GM20431 (cell line): ENCODE data around the gene PCBD1.
"Not testable (repeated sequence)": the region's sequence is repeated elsewhere in the genome, so short reads cannot be mapped to it uniquely, and the experiment has no call there.

Experiments used
- in situ Hi-C: fragments of 300-500 bp; cut with MseI, MboI; formaldehyde crosslinking; loops from one replicate; pipeline ENCODE4 v1.15.0; 2020; ENCODE audit warnings: low sequenced_read_pairs; ENCODE audit not compliant: unreplicated experiment

The PCBD1 gene

DNA sequence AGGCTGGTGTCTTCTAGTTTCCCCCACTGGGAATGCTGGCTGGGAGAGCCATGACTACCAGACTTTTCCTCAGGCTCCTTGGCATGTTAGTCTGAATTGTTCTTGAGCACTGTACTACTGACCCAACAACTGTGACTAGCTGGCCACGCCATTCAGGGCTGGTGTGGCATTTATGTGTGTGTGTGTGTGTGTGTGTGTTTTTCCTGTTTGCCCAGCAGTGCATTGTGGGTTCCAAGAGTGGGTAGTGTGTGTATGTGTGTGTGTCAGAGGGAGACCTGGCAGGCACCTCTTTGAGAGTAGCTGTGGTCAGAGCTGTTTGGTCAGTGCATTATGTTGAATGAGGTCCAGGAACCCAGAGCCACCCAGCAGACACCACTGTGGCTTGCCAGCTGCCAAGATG, 9.2 kb downstream of the PCBD1 start:
- in situ Hi-C loops, result loop anchor here (10.0 kb wide), 1 partner anchor 64 kb away; the partner anchor contains the start of gene SGPL1

DNA sequence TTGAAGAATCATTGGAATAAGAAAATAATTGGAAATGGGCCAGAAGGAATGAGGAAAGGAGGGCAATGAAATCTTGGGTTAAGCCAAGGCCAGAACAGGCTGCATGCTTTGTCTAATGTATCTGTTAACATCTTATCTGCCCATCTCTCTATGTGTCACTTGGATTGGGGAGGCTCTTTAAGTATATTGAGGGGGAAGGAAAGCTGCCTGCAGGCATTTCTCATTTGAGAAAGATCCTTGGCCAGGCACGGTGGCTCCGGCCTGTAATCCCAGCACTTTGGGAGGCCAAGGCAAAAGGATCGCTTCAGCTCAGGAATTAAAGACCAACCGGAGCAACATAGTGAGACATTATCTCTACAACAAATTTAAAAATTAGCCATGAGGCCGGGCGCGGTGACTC, 14.3 kb downstream of the PCBD1 start:
- in situ Hi-C loops, result loop anchor here (10.0 kb wide), 1 partner anchor 59 kb away; the partner anchor contains the start of gene SGPL1

DNA sequence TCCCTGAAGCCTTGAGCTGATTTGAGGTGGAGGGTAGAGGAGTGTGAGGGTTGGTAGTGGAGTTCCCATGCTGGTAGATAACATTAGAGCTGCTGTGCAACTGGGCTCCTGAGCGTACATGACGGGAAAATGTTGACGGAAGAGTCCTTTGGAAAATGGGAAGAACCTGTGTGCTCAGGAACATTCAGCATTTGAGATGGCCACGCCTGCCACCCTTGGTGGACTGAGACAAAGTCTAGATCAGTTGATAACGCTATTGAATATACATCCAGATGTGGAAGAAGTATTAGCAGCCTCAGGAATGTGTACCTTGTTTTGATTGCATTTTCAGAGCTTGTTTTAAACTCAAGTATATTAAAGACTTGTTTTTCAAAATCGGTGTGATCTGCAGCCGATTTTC, 16.1 kb downstream of the PCBD1 start:
- in situ Hi-C loops, result loop anchor here (10.0 kb wide), 1 partner anchor 57 kb away; the partner anchor contains the start of gene SGPL1

DNA sequence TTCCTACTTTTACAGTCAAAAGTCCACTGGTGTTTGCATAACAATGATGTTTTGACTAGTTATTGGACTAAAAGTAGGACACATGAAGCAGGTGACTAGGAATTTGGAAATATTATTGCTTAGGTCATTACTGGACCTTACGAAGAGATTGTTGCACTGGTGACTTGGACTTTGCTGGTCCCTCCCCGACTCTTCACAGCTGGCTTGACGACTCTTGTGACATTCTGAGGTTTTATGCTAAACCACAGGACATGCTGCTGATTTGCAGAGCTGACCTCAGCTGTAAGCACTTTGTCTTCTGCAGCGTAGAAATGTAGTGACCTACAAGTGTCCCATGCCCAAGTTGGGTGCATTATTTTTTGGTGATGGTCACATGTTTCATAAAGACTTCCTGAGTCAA, 21.9 kb downstream of the PCBD1 start:
- in situ Hi-C loops, result no loop called here

- in situ Hi-C loops, result no loop called here
Measured at GRCh38 chr10:70864935-70865334, 23.4 kb downstream of the PCBD1 start.

DNA sequence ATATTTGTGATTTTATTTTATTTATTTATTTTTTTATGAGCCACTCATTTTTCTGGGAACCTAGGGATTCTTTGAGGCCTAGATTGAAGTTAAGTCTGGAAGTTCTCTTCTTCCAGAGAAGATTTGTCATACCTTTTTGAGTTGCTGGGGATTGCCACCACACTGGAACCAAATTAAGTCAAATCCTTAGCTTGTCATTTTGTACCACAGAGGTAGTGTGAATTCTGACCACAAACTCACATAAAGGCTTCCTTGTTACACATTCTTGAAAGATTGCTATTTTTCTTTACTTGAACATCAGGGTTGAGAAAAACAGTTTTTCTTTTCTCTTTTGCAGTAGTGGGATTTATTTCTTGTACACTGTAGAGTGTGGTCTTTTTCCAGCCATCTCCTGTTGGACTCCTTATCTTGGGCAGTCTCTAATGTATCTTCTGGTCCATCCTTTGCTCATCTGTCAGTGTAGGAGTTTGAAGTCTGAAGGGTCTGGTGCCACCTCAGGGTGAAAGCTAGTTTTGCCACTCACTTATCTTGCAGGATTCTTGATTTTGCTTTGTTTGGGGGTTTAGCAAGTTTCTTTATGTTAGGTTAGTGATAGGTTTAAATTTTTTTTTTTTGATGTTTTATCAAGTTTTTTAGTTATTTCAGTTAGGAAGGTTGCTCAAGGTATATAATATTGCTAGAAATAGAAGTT, 24.8 kb downstream of the PCBD1 start:
- in situ Hi-C loops, result no loop called here

GRCh38 chr10:70861495-70862197, 26.7 kb downstream of the PCBD1 start:
- in situ Hi-C loops, result not testable (repeated sequence)

DNA sequence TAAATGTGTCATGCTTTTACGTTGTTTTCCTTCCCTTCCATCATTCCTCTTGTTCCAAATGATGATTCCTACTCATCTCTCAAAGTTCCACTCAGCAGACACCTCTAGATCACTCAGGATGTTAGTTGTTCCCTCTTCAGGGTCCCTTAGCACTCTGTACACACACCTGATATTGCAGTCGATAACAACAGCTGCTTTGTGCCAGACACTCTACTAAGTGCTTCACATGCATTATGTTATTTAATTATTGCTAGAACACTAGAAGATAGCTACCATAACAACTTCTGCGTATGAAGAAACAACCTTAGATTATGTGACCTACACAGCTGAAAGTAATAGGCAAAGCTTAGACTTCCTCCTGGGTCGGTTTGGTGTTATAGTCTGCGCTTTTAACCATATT, 29.6 kb downstream of the PCBD1 start:
- in situ Hi-C loops, result no loop called here

DNA sequence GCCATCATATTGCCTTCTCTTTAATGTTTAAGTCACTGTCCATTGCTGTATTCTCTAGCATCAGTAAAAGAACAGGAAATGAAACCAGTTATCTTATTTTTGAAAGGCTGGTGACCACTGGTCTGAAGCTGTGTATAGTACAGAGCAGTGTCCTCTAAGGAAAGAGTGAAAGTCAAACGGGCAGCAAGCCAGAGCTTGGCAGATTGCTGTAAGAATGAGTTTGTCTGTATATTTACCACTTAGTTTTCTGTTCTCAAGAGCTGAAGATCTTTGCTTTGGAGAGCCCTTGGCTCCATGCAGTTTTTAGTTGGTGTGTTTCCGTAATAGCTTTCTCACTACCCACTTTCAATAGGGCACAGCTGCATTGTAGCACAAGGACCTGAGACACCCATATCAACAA, 31.9 kb downstream of the PCBD1 start:
- in situ Hi-C loops, result no loop called here

DNA sequence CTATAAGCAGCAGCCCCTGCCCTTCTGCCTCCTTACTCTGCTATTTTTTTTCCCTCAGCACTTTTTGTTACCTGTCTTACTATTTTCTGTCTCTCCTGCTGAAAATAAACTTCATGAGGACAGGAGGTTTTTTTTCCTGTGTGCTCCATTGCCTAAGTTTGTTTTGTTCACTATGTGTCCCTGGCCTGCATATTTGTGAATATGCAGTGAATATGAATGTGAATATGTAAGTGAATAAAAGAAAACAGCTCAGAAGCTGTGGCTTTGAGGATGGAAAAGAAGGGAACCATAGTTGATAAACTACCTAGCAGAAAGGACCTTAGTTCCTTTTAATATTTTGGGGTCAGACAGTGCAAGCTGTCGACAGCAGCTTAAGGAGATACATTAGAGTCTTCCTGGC, 34.9 kb downstream of the PCBD1 start:
- in situ Hi-C loops, result no loop called here

- in situ Hi-C loops, result no loop called here
Measured at GRCh38 chr10:70853038-70853437, 35.3 kb downstream of the PCBD1 start.

DNA sequence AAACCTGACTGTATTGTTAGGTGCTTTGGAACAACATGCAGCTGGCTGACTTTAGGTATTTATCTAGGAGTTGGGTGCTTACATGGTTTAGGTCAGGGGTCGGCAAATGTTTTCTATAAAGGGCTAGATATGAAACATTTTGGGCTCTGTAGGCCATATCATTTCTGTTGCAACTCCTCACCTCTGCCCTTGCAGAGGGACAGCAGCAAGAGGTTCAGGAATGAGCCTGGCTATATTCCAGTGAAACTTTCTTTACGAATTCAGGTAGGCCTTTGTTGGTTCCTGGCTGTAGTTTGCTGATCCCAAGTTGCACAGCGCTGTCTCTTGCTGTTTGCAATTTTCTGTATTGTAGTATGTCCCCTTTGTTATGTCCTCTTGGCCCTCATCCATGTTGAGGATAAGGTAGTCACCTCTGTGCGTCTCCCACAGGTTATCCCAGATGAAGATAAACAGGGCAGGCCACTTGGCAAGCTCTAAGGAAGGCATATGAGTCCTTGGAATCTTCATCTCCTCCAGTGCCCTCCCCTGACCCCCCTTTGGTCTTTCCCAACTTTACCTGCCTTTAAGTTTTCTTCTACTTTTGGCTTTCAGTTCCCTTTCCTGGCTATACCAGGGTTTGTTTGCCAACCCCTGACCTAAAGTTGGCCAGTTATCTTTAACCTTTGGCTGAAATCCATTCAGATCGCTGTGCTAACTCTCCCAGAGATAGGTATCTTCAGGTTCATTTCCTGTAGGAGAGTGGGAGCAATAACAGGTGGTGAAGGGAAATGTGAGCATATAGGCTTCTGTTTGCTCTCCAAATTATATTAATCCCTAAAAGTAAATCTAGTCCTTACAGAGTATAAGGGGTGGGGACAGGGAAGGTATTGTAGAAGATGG, 36.5 kb downstream of the PCBD1 start:
- in situ Hi-C loops, result no loop called here

GRCh38 chr10:70850097-70850496, 38.3 kb downstream of the PCBD1 start:
- in situ Hi-C loops, result no loop called here

DNA sequence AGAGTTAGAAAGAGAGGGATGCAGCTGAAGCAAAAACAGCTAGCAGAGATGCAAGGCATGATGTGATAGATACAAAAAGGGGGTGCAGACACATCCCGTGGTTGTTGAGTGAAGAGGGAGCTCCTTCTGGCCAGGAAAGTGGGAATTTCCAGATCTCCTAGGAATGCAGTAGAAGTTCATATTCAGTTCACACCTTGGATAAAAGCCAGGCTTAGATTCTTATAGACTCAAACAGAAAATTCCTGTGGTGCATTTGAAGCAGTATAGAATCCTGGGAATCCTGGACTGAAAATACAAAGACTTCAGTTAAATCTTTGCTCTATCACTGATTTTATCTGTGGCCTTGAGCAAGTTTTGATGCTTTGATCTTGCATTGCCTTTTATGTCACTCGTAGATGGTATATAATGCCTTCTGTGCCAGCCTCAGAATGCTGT, 38.8 kb downstream of the PCBD1 start:
- in situ Hi-C loops, result no loop called here

DNA sequence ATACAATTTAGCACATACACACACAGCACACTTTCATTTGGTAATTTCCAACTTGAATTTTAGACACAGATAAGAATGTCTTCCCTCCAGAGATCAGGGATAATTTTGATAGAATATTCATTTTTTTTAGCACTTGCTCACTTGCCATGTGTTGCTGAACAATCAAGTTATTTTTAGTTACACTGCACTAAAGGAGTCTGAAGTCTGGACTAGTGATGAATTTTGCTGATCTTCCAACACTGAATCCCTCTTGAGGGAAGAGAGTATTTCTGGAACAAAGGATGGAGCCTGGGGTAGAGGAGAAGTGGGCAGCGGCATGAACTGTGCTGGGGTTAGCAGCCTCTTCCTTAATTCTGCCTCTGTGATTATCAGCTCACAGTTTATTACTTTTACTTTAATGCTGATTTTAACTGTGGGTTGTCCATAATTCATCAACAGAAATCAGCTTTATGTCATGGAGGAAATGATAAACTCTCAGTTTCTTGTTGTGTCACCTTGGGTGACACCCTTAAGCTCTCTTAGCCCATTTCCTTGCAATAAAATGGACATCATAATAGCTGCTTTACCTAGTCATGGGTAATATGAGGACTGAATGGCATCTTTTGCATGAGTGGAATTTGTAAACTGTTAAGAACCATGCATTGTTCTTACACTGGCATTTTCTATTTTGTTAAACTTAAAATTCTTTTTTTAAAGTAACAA, 40.6 kb downstream of the PCBD1 start:
- in situ Hi-C loops, result no loop called here

DNA sequence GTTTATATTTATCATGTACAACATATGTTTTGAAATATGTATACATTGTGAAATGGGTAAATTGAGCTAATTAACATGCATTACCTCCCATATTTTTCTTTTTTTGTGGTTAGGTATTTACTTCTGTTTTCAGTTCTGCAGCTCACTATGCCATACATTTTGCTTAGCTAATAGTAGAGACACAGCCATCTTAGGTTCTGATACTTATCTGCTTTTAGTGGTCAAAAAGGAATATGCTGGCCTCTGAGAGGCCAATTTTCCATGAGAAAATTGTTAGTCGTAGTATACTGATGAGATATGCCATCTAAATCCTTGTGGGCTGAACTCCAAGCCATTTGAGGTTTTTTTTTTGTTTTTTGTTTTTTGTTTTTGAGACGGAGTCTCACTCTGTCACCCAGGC, 41.6 kb downstream of the PCBD1 start:
- in situ Hi-C loops, result no loop called here

- in situ Hi-C loops, result no loop called here
Measured at GRCh38 chr10:70845816-70846215, 42.5 kb downstream of the PCBD1 start.

- in situ Hi-C loops, result no loop called here
Measured at GRCh38 chr10:70845256-70845655, 43.1 kb downstream of the PCBD1 start.

- in situ Hi-C loops, result no loop called here
Measured at GRCh38 chr10:70843776-70844489, 44.4 kb downstream of the PCBD1 start.
